SW 1271 (cell line): Measurements from ENCODE around the gene HYCC2.
A peak's percentile ranks its signal among the peaks of the same experiment; 100 is the strongest.
"Not testable (repeated sequence)": the region's sequence is repeated elsewhere in the genome, so short reads cannot be mapped to it uniquely, and the experiment has no call there.

Source experiments
- DNase-seq, 2 experiments: peaks; one replicate each; lab custom pipeline; 2025; lab: John Stamatoyannopoulos, UW

The HYCC2 gene

GRCh38 chr2:201071479-201072200 lies at the start of gene HYCC2, which contains the start of gene NDUFB3:
Gene HYCC2, minus strand, starts transcription at chr2:201071671. Its CDS starts 47,662 bp downstream, at chr2:201024009.
Gene NDUFB3, plus strand, starts transcription at chr2:201072001. Its CDS starts 6,882 bp downstream, at chr2:201078883.
- DNase-seq = peak; percentile 67 to 95

GRCh38 chr2:201118961-201119854 lies 47.7 kb upstream of the HYCC2 start:
- peak; percentile 30 to 76 for DNase-seq

GRCh38 chr2:201118121-201118960 lies 46.9 kb upstream of the HYCC2 start:
- DNase-seq = peak; percentile 74 to 87

- not testable (repeated sequence) for DNase-seq
These were observed 46.2 kb upstream of the HYCC2 start for GRCh38 chr2:201117735-201118094.

- DNase-seq = peak; percentile 61 to 88
These were observed 45.7 kb upstream of the HYCC2 start for GRCh38 chr2:201116959-201117734.

- peak; percentile 52 to 76 for DNase-seq
These were observed 44.9 kb upstream of the HYCC2 start, which contains the start of gene CFLAR for GRCh38 chr2:201116115-201116958. Gene CFLAR, plus strand, starts transcription at chr2:201116164. Its CDS starts 13,702 bp downstream, at chr2:201129866.

- DNase-seq = no peak
These were observed 43.4 kb upstream of the HYCC2 start for GRCh38 chr2:201114846-201115245.

GRCh38 chr2:201114350-201114749 lies 42.9 kb upstream of the HYCC2 start:
- no peak for DNase-seq

GRCh38 chr2:201111096-201111495 lies 39.6 kb upstream of the HYCC2 start:
- DNase-seq = no peak

- DNase-seq = no peak
These were observed 39.1 kb upstream of the HYCC2 start for GRCh38 chr2:201110615-201111014.

- no peak for DNase-seq
These were observed 37.7 kb upstream of the HYCC2 start for GRCh38 chr2:201109186-201109585.

GRCh38 chr2:201108341-201108740 lies 36.9 kb upstream of the HYCC2 start:
- DNase-seq = no peak

GRCh38 chr2:201107624-201108023 lies 36.2 kb upstream of the HYCC2 start:
- DNase-seq = no peak

- DNase-seq = no peak
These were observed 34.3 kb upstream of the HYCC2 start for GRCh38 chr2:201105759-201106158.

- no peak for DNase-seq
These were observed 29.0 kb upstream of the HYCC2 start for GRCh38 chr2:201100497-201100896.

- DNase-seq = no peak
These were observed 22.1 kb upstream of the HYCC2 start for GRCh38 chr2:201093573-201093972.

GRCh38 chr2:201090574-201090973 lies 19.1 kb upstream of the HYCC2 start:
- DNase-seq = no peak

- DNase-seq = no peak
These were observed 13.4 kb upstream of the HYCC2 start for GRCh38 chr2:201084863-201085262.

GRCh38 chr2:201074996-201075395 lies 3.5 kb upstream of the HYCC2 start:
- DNase-seq = no peak

GRCh38 chr2:201073071-201073470 lies 1.6 kb upstream of the HYCC2 start:
- DNase-seq = no peak
